Stimulated activated CD4-positive, alpha-beta T cell treated with anti-CD3 and anti-CD28 coated beads, Interleukin-12 subunit alpha, Interleukin-12 subunit beta, amount 100 ng/mL, for 24 hours (primary cell): ENCODE measurements around the gene ABCA13.

Source experiments
- DNase-seq, 2 experiments: peaks; one replicate each; pipeline ENCODE4 v3.0.0-alpha.2; 2020; ENCODE audit warnings: low read depth in 2 of 2

Gene ABCA13

GRCh38 chr7:48300301-48300700, 129.0 kb downstream of the ABCA13 start:
- DNase-seq, result no peak

GRCh38 chr7:48301201-48301600, 129.9 kb downstream of the ABCA13 start:
- DNase-seq, result no peak

- no peak for DNase-seq
These were observed 133.4 kb downstream of the ABCA13 start for GRCh38 chr7:48304641-48305040.

GRCh38 chr7:48305661-48306060, 134.4 kb downstream of the ABCA13 start:
- DNase-seq, result no peak

GRCh38 chr7:48307041-48307714, 135.9 kb downstream of the ABCA13 start:
- no peak for DNase-seq

- no peak for DNase-seq
These were observed 138.5 kb downstream of the ABCA13 start for GRCh38 chr7:48309720-48310119.

- DNase-seq, result no peak
These were observed 140.3 kb downstream of the ABCA13 start for GRCh38 chr7:48311464-48312100.

GRCh38 chr7:48312151-48312550, 140.9 kb downstream of the ABCA13 start:
- DNase-seq, result no peak

- no peak for DNase-seq
These were observed 145.5 kb downstream of the ABCA13 start for GRCh38 chr7:48316768-48317167.

GRCh38 chr7:48317360-48317759, 146.1 kb downstream of the ABCA13 start:
- no peak for DNase-seq

- DNase-seq, result no peak
These were observed 150.2 kb downstream of the ABCA13 start for GRCh38 chr7:48321319-48322010.

GRCh38 chr7:48337012-48337621, 165.9 kb downstream of the ABCA13 start:
- DNase-seq, result no peak

GRCh38 chr7:48337781-48338180, 166.5 kb downstream of the ABCA13 start:
- DNase-seq, result no peak

- DNase-seq, result no peak
These were observed 176.1 kb downstream of the ABCA13 start for GRCh38 chr7:48347230-48347825.

GRCh38 chr7:48350515-48350914, 179.3 kb downstream of the ABCA13 start:
- no peak for DNase-seq

- no peak for DNase-seq
These were observed 180.6 kb downstream of the ABCA13 start for GRCh38 chr7:48351900-48352299.

- DNase-seq, result no peak
These were observed 184.1 kb downstream of the ABCA13 start for GRCh38 chr7:48355346-48355745.

- DNase-seq, result no peak
These were observed 189.3 kb downstream of the ABCA13 start for GRCh38 chr7:48360574-48360973.

- no peak for DNase-seq
These were observed 191.9 kb downstream of the ABCA13 start for GRCh38 chr7:48363174-48363573.

GRCh38 chr7:48365010-48365409, 193.8 kb downstream of the ABCA13 start:
- no peak for DNase-seq

GRCh38 chr7:48366096-48366495, 194.8 kb downstream of the ABCA13 start:
- no peak for DNase-seq

- DNase-seq, result no peak
These were observed 205.0 kb downstream of the ABCA13 start for GRCh38 chr7:48376263-48376662.
